AG09319 (cell line): Measurements from ENCODE around the gene COG5.

Experiments used
- DNase-seq: peaks from one replicate; pipeline ENCODE4 v3.0.0-alpha.2; 2010; ENCODE audit warnings: low read depth; ENCODE audit errors: extremely low read depth
- TF ChIP-seq, protein P1 (sequence below): IDR thresholded peaks from 2 replicates; pipeline ENCODE4 v1.5.1; 2011; ENCODE audit warnings: low read depth, mild to moderate bottlenecking, inconsistent platforms, low read length, moderate library complexity

Gene COG5

GRCh38 chr7:107304636-107305035, 259.1 kb downstream of the COG5 start:
- TF ChIP-seq, protein P1, sequence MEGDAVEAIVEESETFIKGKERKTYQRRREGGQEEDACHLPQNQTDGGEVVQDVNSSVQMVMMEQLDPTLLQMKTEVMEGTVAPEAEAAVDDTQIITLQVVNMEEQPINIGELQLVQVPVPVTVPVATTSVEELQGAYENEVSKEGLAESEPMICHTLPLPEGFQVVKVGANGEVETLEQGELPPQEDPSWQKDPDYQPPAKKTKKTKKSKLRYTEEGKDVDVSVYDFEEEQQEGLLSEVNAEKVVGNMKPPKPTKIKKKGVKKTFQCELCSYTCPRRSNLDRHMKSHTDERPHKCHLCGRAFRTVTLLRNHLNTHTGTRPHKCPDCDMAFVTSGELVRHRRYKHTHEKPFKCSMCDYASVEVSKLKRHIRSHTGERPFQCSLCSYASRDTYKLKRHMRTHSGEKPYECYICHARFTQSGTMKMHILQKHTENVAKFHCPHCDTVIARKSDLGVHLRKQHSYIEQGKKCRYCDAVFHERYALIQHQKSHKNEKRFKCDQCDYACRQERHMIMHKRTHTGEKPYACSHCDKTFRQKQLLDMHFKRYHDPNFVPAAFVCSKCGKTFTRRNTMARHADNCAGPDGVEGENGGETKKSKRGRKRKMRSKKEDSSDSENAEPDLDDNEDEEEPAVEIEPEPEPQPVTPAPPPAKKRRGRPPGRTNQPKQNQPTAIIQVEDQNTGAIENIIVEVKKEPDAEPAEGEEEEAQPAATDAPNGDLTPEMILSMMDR, result no peak
- DNase-seq, result no peak

DNA sequence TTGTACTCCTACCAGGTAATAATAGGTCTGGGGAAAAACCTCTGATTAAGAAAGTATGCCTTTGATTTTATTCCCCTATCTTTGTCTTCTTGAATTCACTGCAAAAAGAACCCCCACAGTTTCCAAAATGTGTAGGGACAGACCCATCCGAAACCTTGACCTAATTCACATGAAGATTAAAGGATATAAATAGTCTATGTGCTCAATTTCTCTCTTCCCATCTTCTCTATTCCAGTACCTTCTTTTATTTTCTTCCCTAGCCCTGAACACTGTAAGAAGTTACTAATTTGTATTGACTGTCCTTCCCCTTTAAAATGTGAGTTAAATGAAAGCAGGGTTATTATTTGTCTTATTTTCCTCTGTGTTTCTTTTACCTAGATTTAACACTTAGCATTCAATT, 259.7 kb downstream of the COG5 start:
- TF ChIP-seq, protein P1, result no peak
- DNase-seq, result no peak

DNA sequence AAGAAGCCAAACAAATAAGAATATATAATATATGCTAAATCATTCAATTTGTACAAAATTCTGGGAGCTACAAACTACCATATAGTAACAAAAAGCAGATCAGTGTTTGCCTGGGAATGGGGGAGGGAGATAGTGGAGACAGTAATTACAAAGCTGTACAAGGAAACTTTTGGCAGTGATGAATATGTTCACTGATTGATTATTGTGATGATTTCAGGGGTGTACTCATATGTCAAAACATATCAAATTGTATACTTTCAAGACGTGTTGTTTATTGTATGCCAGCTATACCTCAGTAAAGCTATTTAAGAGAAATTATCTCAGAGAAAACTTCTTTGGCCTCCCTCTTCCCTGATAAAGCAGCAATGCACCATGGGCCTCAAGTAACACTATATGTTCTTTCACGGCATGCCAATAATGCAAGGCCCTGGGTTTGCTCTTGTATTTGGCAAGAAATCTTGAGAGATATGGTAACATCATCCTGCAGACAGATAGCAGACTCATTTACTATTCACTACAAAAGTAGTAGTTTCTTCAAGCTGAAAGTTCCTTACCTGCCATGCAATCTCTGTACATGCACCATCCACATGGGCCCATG, 261.4 kb downstream of the COG5 start:
- TF ChIP-seq, protein P1, result no peak
- DNase-seq, result no peak

DNA sequence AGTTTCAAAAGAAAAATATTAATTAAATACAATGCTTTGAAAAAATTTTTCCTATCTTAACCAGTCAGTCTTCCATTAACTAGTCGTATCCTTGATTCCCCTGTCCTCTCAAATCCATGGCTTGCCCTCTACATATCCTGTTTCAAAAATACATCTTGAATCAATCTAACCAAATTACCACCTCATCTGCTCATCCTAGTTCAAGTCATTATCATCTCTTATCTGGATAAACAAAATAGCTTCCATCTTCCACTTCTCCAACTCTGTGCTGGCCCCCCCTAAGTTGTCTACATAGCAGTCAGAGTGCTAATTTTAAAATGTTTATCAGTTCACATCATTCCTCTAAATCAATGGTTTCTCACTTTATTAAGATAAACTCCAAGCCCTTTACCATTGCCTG, 269.5 kb downstream of the COG5 start:
- DNase-seq, result no peak
- TF ChIP-seq, protein P1, result no peak

DNA sequence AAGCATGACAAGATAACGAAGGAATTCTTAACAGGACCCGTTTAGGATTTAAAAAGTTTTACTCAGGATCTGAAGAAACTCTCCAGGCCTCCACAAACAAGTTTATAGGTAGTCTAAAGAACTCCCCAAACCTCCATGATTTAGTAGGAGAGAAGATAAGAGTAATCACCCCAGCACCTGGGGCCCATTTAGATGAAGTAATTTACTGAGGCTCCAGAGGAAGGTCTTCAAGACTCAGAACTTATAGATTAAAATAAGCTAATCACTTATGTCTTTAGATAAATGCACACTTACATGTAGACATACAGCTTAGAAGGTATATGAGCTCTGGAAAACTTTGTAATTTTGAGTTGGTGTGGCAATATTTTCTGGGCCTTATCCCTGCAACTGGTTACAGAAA, 271.1 kb downstream of the COG5 start:
- TF ChIP-seq, protein P1, result no peak
- no peak for DNase-seq

GRCh38 chr7:107291434-107291833, 272.3 kb downstream of the COG5 start:
- no peak for DNase-seq
- TF ChIP-seq, protein P1, result no peak

DNA sequence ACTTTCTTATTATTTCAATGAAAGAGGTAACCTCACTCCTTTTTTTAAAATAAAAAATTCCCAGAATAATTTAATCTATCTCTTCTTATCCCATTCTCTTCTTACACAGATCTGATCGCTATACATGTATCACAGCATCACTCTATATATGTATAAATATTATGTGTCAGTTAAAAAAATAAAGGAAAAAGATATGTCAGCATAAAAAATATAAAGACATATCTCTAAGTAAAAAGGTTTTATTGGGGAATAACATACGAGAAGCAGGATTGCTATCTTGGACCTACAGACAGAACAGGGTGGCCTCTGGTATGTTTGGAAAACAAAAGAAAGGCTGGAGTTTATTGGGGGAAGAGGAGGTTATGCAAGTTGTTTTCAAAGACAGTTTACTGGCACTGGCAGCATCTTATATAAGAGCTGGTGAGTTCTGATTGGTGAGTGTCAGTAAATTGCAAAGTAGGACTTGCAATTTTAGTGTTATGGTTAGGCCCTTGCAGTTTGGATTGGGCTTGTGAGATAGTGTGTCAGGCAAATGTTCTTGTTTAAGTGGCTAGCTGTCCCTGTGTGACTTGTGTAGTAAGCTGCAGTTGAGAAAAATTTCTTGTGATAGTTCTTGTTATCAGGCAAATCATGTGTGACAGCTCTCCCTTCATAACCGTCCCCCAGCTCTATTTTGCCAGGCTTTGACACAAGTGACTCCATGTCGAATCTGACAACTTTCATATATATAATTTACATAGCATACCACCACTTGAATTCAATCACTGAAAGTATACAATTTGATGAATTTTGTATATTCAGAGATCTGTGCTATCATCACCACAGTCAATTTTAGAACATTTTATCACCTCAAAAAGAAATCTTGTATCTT, 276.7 kb downstream of the COG5 start:
- peak; percentile 0 for DNase-seq
- TF ChIP-seq, protein P1, result no peak
